Mesothelial cell of epicardium (in vitro differentiated cells): ENCODE results near the gene COA8. TPM values are rescaled to one million over a fixed set of nuclear protein-coding genes. Genes with fewer than 3 reads are reported as not detected.

ENCODE experiments used
- DNase-seq, 2 experiments: peaks; one replicate each; pipeline ENCODE4 v3.0.0; 2021; ENCODE audit warnings: low spot score in 2 of 2; ENCODE audit not compliant: unreplicated experiment in 2 of 2
- H3K27ac Mint-ChIP-seq: 2 replicates; pipeline ENCODE4 v1.8.0; 2021; ENCODE audit warnings: mixed read lengths
- H3K27me3 Mint-ChIP-seq: 2 replicates; pipeline ENCODE4 v1.8.0; 2021; ENCODE audit warnings: low read depth, mixed read lengths
- H3K36me3 Mint-ChIP-seq: 2 replicates; pipeline ENCODE4 v1.8.0; 2021; ENCODE audit warnings: mixed read lengths
- H3K4me1 Mint-ChIP-seq: 2 replicates; pipeline ENCODE4 v1.8.0; 2021; ENCODE audit warnings: mixed read lengths
- H3K4me3 Mint-ChIP-seq: 2 replicates; pipeline ENCODE4 v1.8.0; 2021; ENCODE audit warnings: mild to moderate bottlenecking, moderate library complexity, mixed read lengths
- H3K9me3 Mint-ChIP-seq: 2 replicates; pipeline ENCODE4 v1.8.0; 2021; ENCODE audit warnings: mixed read lengths
- total RNA-seq: library from RNA; stranded (reverse); gene quantifications from 3 replicates; pipeline ENCODE4 v1.2.1, GENCODE V29; 2021
- TF ChIP-seq, protein P1 (sequence below): fragments of 200-600 bp; sonication (generic); IDR thresholded peaks from one replicate; pipeline ENCODE4 v1.5.0; 2021; ENCODE audit warnings: antibody characterized with exemption; ENCODE audit not compliant: unreplicated experiment

COA8 gene
- total RNA-seq, 1 donor from 2014 or later, result 36.0 TPM

- H3K9me3 Mint-ChIP-seq, result peaks cover 5% of the 10 kb centered on the region
- no peak overlapping the region for H3K4me3 Mint-ChIP-seq
- no peaks in the 10 kb centered on the region for H3K27me3 Mint-ChIP-seq
- TF ChIP-seq, protein P1, sequence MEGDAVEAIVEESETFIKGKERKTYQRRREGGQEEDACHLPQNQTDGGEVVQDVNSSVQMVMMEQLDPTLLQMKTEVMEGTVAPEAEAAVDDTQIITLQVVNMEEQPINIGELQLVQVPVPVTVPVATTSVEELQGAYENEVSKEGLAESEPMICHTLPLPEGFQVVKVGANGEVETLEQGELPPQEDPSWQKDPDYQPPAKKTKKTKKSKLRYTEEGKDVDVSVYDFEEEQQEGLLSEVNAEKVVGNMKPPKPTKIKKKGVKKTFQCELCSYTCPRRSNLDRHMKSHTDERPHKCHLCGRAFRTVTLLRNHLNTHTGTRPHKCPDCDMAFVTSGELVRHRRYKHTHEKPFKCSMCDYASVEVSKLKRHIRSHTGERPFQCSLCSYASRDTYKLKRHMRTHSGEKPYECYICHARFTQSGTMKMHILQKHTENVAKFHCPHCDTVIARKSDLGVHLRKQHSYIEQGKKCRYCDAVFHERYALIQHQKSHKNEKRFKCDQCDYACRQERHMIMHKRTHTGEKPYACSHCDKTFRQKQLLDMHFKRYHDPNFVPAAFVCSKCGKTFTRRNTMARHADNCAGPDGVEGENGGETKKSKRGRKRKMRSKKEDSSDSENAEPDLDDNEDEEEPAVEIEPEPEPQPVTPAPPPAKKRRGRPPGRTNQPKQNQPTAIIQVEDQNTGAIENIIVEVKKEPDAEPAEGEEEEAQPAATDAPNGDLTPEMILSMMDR, result no peak
- H3K36me3 Mint-ChIP-seq, result peaks cover 10% of the 10 kb centered on the region
- no peak overlapping the region for H3K27ac Mint-ChIP-seq
- H3K4me1 Mint-ChIP-seq, result peaks cover 9% of the 10 kb centered on the region
- no peak for DNase-seq
Observed at GRCh38 chr14:103638594-103638993, 75.8 kb downstream of the COA8 start.

Other genes with a start within 250 kb of the COA8 start
- 242 to 256 TPM (median 248 TPM) in 3 replicates for gene EIF5, start 228.7 kb upstream of the COA8 start, total RNA-seq
- gene MARK3, start 177.5 kb upstream of the COA8 start, total RNA-seq, result 122 to 125 TPM (median 125 TPM) in 3 replicates
- gene CKB, start 40.1 kb upstream of the COA8 start, total RNA-seq, result 50.6 to 56.7 TPM (median 53.3 TPM) in 3 replicates
- gene TRMT61A, start 33.8 kb upstream of the COA8 start, total RNA-seq, result 8.7 to 9.5 TPM (median 9.5 TPM) in 3 replicates
- gene BAG5, start 303 bp upstream of the COA8 start, total RNA-seq, result 21.8 to 23.5 TPM (median 22.2 TPM) in 3 replicates
- gene KLC1, start 66.3 kb downstream of the COA8 start, total RNA-seq, result 156 to 163 TPM (median 157 TPM) in 3 replicates
- gene XRCC3, start 152.5 kb downstream of the COA8 start, total RNA-seq, result 17.0 to 19.7 TPM (median 19.2 TPM) in 3 replicates
- 32.9 to 40.2 TPM (median 37.3 TPM) in 3 replicates for gene ZFYVE21, start 152.8 kb downstream of the COA8 start, total RNA-seq